Stomach (tissue), 4 donors: ENCODE results near the gene COL24A1.

Experiments
- POLR2AphosphoS5 ChIP-seq, 3 donors: sonication (generic); formaldehyde crosslinking; IDR thresholded peaks; one replicate each; pipeline ENCODE4 v1.6.1; 2016; ENCODE audit warnings: antibody characterized with exemption in 3 of 3
- TF ChIP-seq, protein P1 (sequence below), 7 experiments: fragments of 450-650 bp in 4 of 7; fragments of 200-600 bp in 3 of 7; sonication (generic) in 3 of 7; IDR thresholded peaks; one replicate each; pipeline ENCODE4 v1.5.1; 2016 to 2019; ENCODE audit warnings: antibody characterized with exemption in 7 of 7, control low read depth in 2 of 7, mild to moderate bottlenecking in 1 of 7

DNA sequence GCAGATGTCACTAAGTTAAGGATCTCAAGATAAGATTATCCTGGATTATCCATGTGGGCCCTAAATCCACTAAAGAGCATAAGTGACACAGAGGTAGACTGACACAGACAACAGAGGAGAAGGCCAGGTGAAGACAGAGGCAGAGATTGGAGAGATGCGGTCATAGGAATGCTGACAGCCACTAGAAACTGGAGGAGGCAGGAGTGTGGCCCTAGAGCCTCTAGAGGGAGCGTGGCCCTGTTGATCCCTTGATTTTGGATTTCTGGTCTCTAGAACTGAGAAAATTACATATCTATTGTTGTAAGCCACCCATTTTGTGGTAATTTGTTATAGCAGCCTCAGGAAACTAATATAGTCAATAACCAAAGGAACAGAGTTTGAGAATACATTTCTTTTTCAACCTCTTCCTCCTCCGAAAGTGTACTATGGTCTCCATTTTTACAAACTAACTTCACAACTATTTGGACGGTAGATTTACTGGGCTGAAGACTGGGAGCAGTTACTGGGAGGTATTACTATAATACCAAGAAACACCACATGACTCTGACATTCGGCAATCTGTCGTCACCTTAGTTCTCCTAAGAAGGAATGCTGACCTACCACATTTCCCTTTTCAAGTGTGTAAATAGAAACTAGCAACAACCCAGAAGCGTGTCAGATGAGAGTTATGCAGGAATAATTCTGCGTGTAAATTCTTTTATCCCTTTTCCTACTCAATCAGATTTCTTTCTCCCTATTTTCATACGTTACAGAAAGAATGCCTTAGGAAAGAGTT lies 332.3 kb downstream of the COL24A1 start:
- TF ChIP-seq, protein P1, sequence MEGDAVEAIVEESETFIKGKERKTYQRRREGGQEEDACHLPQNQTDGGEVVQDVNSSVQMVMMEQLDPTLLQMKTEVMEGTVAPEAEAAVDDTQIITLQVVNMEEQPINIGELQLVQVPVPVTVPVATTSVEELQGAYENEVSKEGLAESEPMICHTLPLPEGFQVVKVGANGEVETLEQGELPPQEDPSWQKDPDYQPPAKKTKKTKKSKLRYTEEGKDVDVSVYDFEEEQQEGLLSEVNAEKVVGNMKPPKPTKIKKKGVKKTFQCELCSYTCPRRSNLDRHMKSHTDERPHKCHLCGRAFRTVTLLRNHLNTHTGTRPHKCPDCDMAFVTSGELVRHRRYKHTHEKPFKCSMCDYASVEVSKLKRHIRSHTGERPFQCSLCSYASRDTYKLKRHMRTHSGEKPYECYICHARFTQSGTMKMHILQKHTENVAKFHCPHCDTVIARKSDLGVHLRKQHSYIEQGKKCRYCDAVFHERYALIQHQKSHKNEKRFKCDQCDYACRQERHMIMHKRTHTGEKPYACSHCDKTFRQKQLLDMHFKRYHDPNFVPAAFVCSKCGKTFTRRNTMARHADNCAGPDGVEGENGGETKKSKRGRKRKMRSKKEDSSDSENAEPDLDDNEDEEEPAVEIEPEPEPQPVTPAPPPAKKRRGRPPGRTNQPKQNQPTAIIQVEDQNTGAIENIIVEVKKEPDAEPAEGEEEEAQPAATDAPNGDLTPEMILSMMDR (IDR thresholded peaks at IDR 0.05), result no peak
- no peak for TF ChIP-seq POLR2AphosphoS5 (IDR thresholded peaks at IDR 0.05)
